Smooth muscle cell (in vitro differentiated cells): ENCODE measurements around the gene FAM120B. TPM values are rescaled to one million over a fixed set of nuclear protein-coding genes. Genes with fewer than 3 reads are reported as not detected.

ENCODE experiments used
- DNase-seq: peaks from one replicate; lab custom pipeline; 2025; ENCODE audit not compliant: unreplicated experiment; lab: John Stamatoyannopoulos, UW
- H2AFZ ChIP-seq: fragments of 200-600 bp; sonication (generic); 2 replicates; pipeline ENCODE4 v1.6.0; 2016; ENCODE audit warnings: antibody characterized with exemption, low read depth, mild to moderate bottlenecking
- H3F3A ChIP-seq: fragments of 200-600 bp; sonication (generic); 2 replicates; pipeline ENCODE4 v1.6.0; 2017; ENCODE audit warnings: antibody characterized with exemption, low read depth
- H3K27ac ChIP-seq: fragments of 200-600 bp; sonication (generic); 2 replicates; pipeline ENCODE4 v1.5.1; 2016; ENCODE audit warnings: low read depth, mild to moderate bottlenecking
- H3K27me3 ChIP-seq: fragments of 200-600 bp; sonication (generic); 2 replicates; pipeline ENCODE4 v1.6.1; 2016; ENCODE audit warnings: low read depth, mild to moderate bottlenecking
- H3K36me3 ChIP-seq: fragments of 200-600 bp; sonication (generic); 2 replicates; pipeline ENCODE4 v1.5.1; 2016; ENCODE audit warnings: low read depth
- H3K4me1 ChIP-seq: fragments of 200-600 bp; sonication (generic); 2 replicates; pipeline ENCODE4 v1.5.1; 2016; ENCODE audit warnings: low read depth
- H3K4me2 ChIP-seq: fragments of 200-600 bp; sonication (generic); 2 replicates; pipeline ENCODE4 v1.6.0; 2016; ENCODE audit warnings: mild to moderate bottlenecking
- H3K4me3 ChIP-seq: fragments of 200-600 bp; sonication (generic); 2 replicates; pipeline ENCODE4 v1.5.1; 2016; ENCODE audit warnings: mild to moderate bottlenecking
- H3K79me2 ChIP-seq: fragments of 200-600 bp; sonication (generic); 2 replicates; pipeline ENCODE4 v1.6.0; 2016; ENCODE audit warnings: low read depth, mild to moderate bottlenecking
- H3K9ac ChIP-seq: fragments of 200-600 bp; sonication (generic); 2 replicates; pipeline ENCODE4 v1.6.0; 2016; ENCODE audit warnings: low read depth
- H3K9me3 ChIP-seq: fragments of 200-600 bp; sonication (generic); replicated peaks from 2 replicates; pipeline ENCODE4 v1.5.1; 2016; ENCODE audit warnings: low read depth
- H4K20me1 ChIP-seq: fragments of 200-600 bp; sonication (generic); 2 replicates; pipeline ENCODE4 v1.6.0; 2016; ENCODE audit warnings: low read depth
- WGBS: methylation state at CpG from one replicate; pipeline ENCODE4 v1.1.7; 2016; ENCODE audit warnings: low lambda C conversion rate; 5-methylcytosine and 5-hydroxymethylcytosine counted together
- polyA plus RNA-seq: library from polyadenylated mRNA; unstranded; fragments of >200 nt; fragmentation: Nextera tagmentation; extraction: Ambion mirVana; gene quantifications from 2 replicates; pipeline ENCODE4 v1.2.1, GENCODE V29; 2016
- total RNA-seq: library from RNA; depleted of rRNA; stranded (reverse); fragments of >200 nt; gene quantifications from 2 replicates; pipeline ENCODE4 v1.2.3, GENCODE V29; 2014
- TF ChIP-seq, protein P1 (sequence below): fragments of 200-600 bp; sonication (generic); IDR thresholded peaks from 2 replicates; pipeline ENCODE4 v1.5.1; 2017; ENCODE audit warnings: borderline replicate concordance, mild to moderate bottlenecking, antibody characterized with exemption; ENCODE audit not compliant: insufficient read depth, poor library complexity, severe bottlenecking

FAM120B gene
- total and polyA plus RNA-seq, 2 experiments from 2014 or later: 17.8 to 26.3 TPM

DNA sequence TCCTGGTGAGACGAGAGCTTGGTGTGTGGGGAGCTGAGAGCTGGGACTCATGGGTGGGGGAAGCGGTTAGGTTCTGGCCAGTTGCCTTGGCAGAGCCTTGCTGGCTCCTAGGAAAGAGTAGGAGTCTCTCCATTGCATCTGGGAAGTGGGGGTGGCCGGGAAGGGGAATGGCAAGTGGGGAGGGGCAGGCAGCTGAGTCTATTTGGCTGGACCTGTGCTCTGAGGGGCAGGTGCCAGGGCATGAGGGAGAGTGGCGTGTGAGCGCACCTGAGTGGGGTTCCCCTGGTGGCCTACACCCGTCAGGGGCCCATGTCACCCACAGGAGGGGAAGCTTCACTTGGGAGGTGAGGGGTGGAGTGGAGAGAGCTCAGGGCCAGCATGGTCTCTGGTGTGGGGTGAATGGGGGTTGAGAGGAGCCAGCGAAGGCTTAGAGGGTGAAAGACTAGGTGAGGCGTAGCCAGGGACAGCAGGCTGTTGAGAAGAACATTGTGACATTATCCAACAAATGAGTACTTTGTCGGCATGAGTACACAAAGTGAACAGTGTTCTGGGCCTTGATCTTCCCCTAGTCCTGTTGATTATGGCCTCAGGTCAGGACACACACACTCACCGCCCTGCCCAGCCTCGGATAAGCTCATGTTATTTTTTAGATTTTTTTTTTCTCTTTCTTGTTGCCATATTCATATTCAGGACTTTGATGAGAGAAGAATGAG lies 59.8 kb downstream of the FAM120B start:
- no peak overlapping the region for H2AFZ ChIP-seq
- TF ChIP-seq, protein P1, sequence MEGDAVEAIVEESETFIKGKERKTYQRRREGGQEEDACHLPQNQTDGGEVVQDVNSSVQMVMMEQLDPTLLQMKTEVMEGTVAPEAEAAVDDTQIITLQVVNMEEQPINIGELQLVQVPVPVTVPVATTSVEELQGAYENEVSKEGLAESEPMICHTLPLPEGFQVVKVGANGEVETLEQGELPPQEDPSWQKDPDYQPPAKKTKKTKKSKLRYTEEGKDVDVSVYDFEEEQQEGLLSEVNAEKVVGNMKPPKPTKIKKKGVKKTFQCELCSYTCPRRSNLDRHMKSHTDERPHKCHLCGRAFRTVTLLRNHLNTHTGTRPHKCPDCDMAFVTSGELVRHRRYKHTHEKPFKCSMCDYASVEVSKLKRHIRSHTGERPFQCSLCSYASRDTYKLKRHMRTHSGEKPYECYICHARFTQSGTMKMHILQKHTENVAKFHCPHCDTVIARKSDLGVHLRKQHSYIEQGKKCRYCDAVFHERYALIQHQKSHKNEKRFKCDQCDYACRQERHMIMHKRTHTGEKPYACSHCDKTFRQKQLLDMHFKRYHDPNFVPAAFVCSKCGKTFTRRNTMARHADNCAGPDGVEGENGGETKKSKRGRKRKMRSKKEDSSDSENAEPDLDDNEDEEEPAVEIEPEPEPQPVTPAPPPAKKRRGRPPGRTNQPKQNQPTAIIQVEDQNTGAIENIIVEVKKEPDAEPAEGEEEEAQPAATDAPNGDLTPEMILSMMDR: no peak
- H3K9ac ChIP-seq: no peak overlapping the region
- H3K27ac ChIP-seq: no peak overlapping the region
- H3K4me1 ChIP-seq: no peaks in the 10 kb centered on the region
- H3K4me2 ChIP-seq: no peak overlapping the region
- DNase-seq: no peak
- peaks cover 41% of the 10 kb centered on the region for H4K20me1 ChIP-seq
- H3K79me2 ChIP-seq: no peaks in the 10 kb centered on the region
- 97% methylated on average over 9 of the region's 11 CpGs for WGBS
- H3K36me3 ChIP-seq: no peaks in the 10 kb centered on the region
- no peak overlapping the region for H3K4me3 ChIP-seq
- no peaks in the 10 kb centered on the region for H3F3A ChIP-seq
- no peaks in the 10 kb centered on the region for H3K9me3 ChIP-seq
- no peaks in the 10 kb centered on the region for H3K27me3 ChIP-seq

DNA sequence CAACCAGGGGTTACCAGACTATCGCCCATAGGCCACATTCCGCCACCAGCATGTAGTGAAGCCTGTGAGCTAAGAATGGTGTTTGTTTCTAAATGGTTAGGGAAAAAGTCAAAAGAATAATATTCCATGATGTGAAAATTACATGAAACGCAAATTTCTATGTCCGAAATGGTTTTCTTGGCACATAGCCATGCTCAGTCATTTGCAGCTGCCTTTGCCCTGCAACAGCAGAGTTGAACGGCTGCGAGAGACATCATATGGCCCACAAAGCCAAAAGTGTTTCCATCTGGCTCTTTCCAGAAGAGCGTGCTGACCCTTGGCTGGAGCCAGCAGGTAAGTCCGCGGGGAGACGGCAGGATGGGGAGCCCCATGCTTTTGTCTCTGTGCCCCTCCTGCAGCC lies 60.7 kb downstream of the FAM120B start:
- Histone ChIP-seq H4K20me1 (peaks cover 41% of the 10 kb centered on the region), H3K9ac (no peak overlapping the region), H3K79me2 (no peaks in the 10 kb centered on the region), H3K4me2 (no peak overlapping the region), H3K4me3 (no peak overlapping the region), H3K36me3 (no peaks in the 10 kb centered on the region), H3K27me3 (no peaks in the 10 kb centered on the region), H3K9me3 (no peaks in the 10 kb centered on the region), H3K4me1 (no peaks in the 10 kb centered on the region), H3F3A (no peaks in the 10 kb centered on the region), H2AFZ (no peak overlapping the region), H3K27ac (no peak overlapping the region)
- 96% methylated on average over 10 of the region's 10 CpGs for WGBS
- TF ChIP-seq, protein P1: no peak
- no peak for DNase-seq

DNA sequence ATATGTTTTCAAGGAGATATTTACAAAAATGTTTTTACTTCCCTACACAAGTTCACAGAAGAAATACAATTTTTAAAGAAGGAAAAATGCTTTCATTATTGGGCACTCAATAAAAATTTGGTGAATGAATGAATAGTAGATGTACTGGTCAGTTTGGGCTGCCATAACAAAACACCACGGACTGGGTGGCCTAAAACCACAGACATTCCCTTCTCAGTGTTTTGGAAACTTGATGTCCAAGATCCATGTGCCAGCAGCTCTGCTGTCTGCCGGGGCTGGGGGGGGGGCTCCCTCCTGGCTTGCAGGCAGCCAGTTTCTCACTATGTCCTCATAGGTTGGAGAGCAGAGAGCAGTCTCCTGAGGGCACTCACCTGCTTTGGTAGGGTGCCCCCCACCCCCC lies 62.0 kb downstream of the FAM120B start:
- Histone ChIP-seq H3F3A (no peaks in the 10 kb centered on the region), H3K9me3 (no peaks in the 10 kb centered on the region), H3K27me3 (no peaks in the 10 kb centered on the region), H3K4me2 (no peak overlapping the region), H3K36me3 (no peaks in the 10 kb centered on the region), H3K9ac (no peak overlapping the region), H4K20me1 (peaks cover 41% of the 10 kb centered on the region), H3K4me1 (no peaks in the 10 kb centered on the region), H3K27ac (no peak overlapping the region), H3K79me2 (no peaks in the 10 kb centered on the region), H3K4me3 (no peak overlapping the region), H2AFZ (no peak overlapping the region)
- TF ChIP-seq, protein P1: no peak
- DNase-seq: no peak
- WGBS: 86% methylated on average over 2 of the region's 2 CpGs

DNA sequence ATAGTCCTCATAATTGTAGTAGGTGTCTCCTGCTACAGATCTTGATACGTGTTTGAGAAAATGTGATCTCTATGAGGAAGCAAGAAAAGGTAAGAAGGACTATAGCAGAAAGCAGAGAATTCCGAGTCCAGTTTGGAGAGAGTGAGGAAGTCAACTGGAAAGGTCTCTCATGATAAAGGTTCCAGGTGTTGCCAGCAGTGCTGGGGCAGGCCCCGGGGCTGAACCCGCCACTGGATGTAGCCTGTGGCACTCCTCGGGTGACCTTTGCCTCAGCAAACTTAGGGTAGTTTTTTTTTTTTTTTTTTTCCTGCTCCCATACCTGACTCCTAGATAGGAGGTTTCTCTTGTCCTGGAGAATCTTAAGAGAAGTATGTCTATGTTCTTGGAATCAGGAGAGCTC lies 62.8 kb downstream of the FAM120B start:
- Histone ChIP-seq H3K79me2 (no peaks in the 10 kb centered on the region), H3K9me3 (no peaks in the 10 kb centered on the region), H3K4me2 (no peak overlapping the region), H3K27me3 (no peaks in the 10 kb centered on the region), H3K27ac (no peak overlapping the region), H3K9ac (no peak overlapping the region), H3K4me1 (no peaks in the 10 kb centered on the region), H3K36me3 (no peaks in the 10 kb centered on the region), H4K20me1 (peaks cover 34% of the 10 kb centered on the region), H2AFZ (no peak overlapping the region), H3F3A (no peaks in the 10 kb centered on the region), H3K4me3 (no peak overlapping the region)
- WGBS: 96% methylated on average over 5 of the region's 5 CpGs
- DNase-seq: no peak
- TF ChIP-seq, protein P1: no peak
